Loucy (cell line): ENCODE results near the gene KATNBL1.

ENCODE experiments used
- H2AFZ ChIP-seq: fragments of 200-600 bp; sonication (generic); 2 replicates; pipeline ENCODE4 v1.6.0; 2016; ENCODE audit warnings: antibody characterized with exemption, mild to moderate bottlenecking, low read length, moderate library complexity
- H3F3A ChIP-seq: fragments of 200-600 bp; 2 replicates; pipeline ENCODE4 v1.6.0; 2016; ENCODE audit warnings: antibody characterized with exemption, low read depth, mild to moderate bottlenecking
- H3K27me3 ChIP-seq: fragments of 200-600 bp; sonication (generic); 2 replicates; pipeline ENCODE4 v1.6.1; 2014; ENCODE audit warnings: low read length, mild to moderate bottlenecking; ENCODE audit not compliant: insufficient read depth, poor library complexity, severe bottlenecking
- H3K36me3 ChIP-seq: fragments of 200-600 bp; sonication (generic); 2 replicates; pipeline ENCODE4 v1.6.1; 2016; ENCODE audit warnings: low read length; ENCODE audit not compliant: insufficient read depth
- H3K4me1 ChIP-seq: fragments of 200-600 bp; sonication (generic); 2 replicates; pipeline ENCODE4 v1.5.1; 2014; ENCODE audit warnings: low read length, mild to moderate bottlenecking; ENCODE audit not compliant: insufficient read depth, poor library complexity, severe bottlenecking
- H3K4me2 ChIP-seq: fragments of 200-600 bp; sonication (generic); 2 replicates; pipeline ENCODE4 v1.6.0; 2014; ENCODE audit warnings: antibody characterized with exemption, low read length, low read depth, mild to moderate bottlenecking; ENCODE audit not compliant: poor library complexity, severe bottlenecking
- H3K4me3 ChIP-seq: fragments of 200-600 bp; sonication (generic); 2 replicates; pipeline ENCODE4 v1.5.1; 2014; ENCODE audit warnings: low read length, mild to moderate bottlenecking, mixed read lengths; ENCODE audit not compliant: poor library complexity, severe bottlenecking
- H3K79me2 ChIP-seq: fragments of 200-600 bp; sonication (generic); 2 replicates; pipeline ENCODE4 v1.6.1; 2014; ENCODE audit warnings: low read length; ENCODE audit not compliant: insufficient read depth
- H3K9ac ChIP-seq: fragments of 200-600 bp; sonication (generic); 2 replicates; pipeline ENCODE4 v1.6.0; 2014; ENCODE audit warnings: mild to moderate bottlenecking, low read depth, low read length, moderate library complexity; ENCODE audit not compliant: poor library complexity, severe bottlenecking
- H3K9me2 ChIP-seq: fragments of 200-600 bp; sonication (generic); replicated peaks from 2 replicates; pipeline ENCODE4 v1.6.1; 2016; ENCODE audit warnings: low read depth, low read length, mixed read lengths
- H3K9me3 ChIP-seq: fragments of 200-600 bp; sonication (generic); 2 replicates; pipeline ENCODE4 v1.6.1; 2014; ENCODE audit warnings: mild to moderate bottlenecking, antibody characterized with exemption, low read length, low read depth; ENCODE audit not compliant: insufficient read depth
- H4K20me1 ChIP-seq: fragments of 200-600 bp; sonication (generic); 2 replicates; pipeline ENCODE4 v1.6.0; 2014; ENCODE audit warnings: antibody characterized with exemption, low read length, mild to moderate bottlenecking; ENCODE audit not compliant: insufficient read depth, poor library complexity, severe bottlenecking
- EZH2phosphoT487 ChIP-seq: fragments of 200-600 bp; IDR thresholded peaks from 2 replicates; pipeline ENCODE4 v1.6.1; 2018; ENCODE audit warnings: antibody characterized with exemption, mild to moderate bottlenecking, moderate library complexity, borderline replicate concordance
- TF ChIP-seq, protein P1 (sequence below): fragments of 200-600 bp; sonication (generic); conservative IDR thresholded peaks from 2 replicates; pipeline ENCODE4 v1.5.1; 2014; ENCODE audit warnings: mild to moderate bottlenecking, antibody characterized with exemption, low read length

KATNBL1 gene

DNA sequence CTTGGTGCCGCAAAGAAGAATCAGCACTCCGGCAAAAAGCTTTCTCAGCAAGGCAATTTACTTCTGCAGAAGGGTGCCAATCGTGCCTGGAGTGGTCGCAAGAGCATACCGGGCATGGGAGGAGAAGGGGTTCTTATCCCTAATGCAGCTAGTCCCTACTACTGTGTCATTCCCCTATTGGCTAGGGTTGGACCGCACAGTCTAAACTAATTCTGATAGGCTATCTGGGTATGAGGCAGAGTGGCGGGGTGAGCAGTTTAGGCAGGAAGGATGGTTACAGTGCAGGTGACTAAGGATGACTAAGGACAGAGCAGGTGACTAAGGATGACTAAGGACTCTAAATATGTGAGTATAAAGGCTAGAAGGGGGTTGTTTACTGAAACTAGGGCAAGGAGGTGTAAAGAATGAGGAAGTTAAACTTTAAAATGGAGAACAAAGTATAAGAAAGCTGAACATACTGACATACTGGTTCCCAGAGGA, 55.1 kb downstream of the KATNBL1 start:
- Histone ChIP-seq H3K4me2 (no peak overlapping the region), H3K9me3 (peaks cover 6% of the 10 kb centered on the region; the same call in 1 of the 2 replicates), H3K27me3 (no peaks in the 10 kb centered on the region), H3K9ac (no peak overlapping the region), H4K20me1 (no peaks in the 10 kb centered on the region), H3K4me3 (no peak overlapping the region), H2AFZ (no peak overlapping the region), H3K79me2 (no peaks in the 10 kb centered on the region), H3F3A (no peaks in the 10 kb centered on the region), H3K9me2 (no peaks in the 10 kb centered on the region), H3K4me1 (no peaks in the 10 kb centered on the region), H3K36me3 (peaks cover 56% of the 10 kb centered on the region; the same call in 1 of the 2 replicates)
- TF ChIP-seq EZH2phosphoT487: no peak
- TF ChIP-seq, protein P1, sequence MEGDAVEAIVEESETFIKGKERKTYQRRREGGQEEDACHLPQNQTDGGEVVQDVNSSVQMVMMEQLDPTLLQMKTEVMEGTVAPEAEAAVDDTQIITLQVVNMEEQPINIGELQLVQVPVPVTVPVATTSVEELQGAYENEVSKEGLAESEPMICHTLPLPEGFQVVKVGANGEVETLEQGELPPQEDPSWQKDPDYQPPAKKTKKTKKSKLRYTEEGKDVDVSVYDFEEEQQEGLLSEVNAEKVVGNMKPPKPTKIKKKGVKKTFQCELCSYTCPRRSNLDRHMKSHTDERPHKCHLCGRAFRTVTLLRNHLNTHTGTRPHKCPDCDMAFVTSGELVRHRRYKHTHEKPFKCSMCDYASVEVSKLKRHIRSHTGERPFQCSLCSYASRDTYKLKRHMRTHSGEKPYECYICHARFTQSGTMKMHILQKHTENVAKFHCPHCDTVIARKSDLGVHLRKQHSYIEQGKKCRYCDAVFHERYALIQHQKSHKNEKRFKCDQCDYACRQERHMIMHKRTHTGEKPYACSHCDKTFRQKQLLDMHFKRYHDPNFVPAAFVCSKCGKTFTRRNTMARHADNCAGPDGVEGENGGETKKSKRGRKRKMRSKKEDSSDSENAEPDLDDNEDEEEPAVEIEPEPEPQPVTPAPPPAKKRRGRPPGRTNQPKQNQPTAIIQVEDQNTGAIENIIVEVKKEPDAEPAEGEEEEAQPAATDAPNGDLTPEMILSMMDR: no peak

DNA sequence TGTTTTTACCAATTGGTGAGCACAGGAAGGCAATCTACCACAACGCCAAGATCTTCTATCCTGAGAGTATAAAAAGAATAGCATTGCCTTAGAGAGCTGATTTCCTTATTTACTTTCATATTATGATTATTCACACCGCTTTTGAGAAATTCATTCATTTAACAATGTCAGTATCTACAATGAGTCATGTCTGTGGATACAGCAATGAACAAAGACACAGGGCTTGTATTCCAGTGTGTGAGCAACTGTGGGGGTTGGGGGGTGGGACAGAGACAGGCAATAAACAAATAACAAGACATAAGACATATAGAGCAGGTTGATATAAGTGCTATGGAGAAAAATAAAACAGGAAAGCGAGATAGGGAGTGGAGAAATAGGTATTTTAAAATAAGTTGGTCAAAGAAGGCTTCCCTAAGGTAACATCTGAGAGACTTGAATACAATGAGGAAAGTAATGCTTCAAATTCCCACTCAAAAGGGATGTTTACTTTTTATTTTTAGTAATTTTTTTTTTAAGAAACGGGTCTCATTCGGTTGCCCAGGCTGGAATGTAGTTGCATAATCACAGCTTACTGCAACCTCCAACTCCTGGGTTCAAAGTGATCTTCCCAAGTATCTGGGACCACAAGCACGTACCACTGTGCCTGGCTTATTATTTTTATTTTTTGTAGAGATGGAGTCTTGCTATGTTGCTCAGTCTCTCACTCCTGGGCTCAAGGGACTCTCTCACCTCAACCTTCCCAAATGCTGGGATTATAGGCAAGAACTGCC, 62.3 kb downstream of the KATNBL1 start:
- no peaks in the 10 kb centered on the region for H3K79me2 ChIP-seq
- H3K9me2 ChIP-seq: no peaks in the 10 kb centered on the region
- H3F3A ChIP-seq: no peaks in the 10 kb centered on the region
- peaks cover 50% of the 10 kb centered on the region; the same call in 1 of the 2 replicates for H3K36me3 ChIP-seq
- no peak overlapping the region for H2AFZ ChIP-seq
- H3K9me3 ChIP-seq: no peaks in the 10 kb centered on the region
- H3K4me1 ChIP-seq: no peaks in the 10 kb centered on the region
- no peaks in the 10 kb centered on the region for H4K20me1 ChIP-seq
- H3K9ac ChIP-seq: no peak overlapping the region
- no peak for TF ChIP-seq EZH2phosphoT487
- TF ChIP-seq, protein P1: no peak
- no peaks in the 10 kb centered on the region for H3K27me3 ChIP-seq
- H3K4me3 ChIP-seq: no peak overlapping the region
- no peak overlapping the region for H3K4me2 ChIP-seq

DNA sequence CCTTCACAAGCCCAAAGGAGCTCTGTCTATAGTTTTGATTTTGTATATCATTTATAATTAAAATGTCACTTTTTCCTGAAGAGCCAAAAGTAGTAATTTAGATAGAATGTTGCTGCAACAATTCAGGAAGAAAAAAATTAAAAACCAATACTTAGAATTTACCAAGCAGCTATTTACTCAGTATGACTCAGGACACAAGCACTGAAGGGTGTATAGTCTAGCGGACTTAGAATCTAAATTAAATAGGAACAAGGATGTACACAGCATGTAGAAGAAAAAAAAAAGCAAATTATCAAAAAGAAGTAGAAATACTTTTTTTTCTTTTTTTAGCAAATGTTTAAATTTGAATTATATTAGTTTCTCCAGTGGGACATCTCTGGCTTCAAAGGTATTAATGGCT, 76.4 kb downstream of the KATNBL1 start:
- TF ChIP-seq EZH2phosphoT487: no peak
- TF ChIP-seq, protein P1: no peak
- Histone ChIP-seq H3K36me3 (no peaks in the 10 kb centered on the region), H3K9me2 (no peaks in the 10 kb centered on the region), H3F3A (no peaks in the 10 kb centered on the region), H3K9ac (no peak overlapping the region), H3K27me3 (no peaks in the 10 kb centered on the region), H2AFZ (no peak overlapping the region), H3K4me3 (no peak overlapping the region), H3K79me2 (no peaks in the 10 kb centered on the region), H3K4me1 (no peaks in the 10 kb centered on the region), H3K4me2 (no peak overlapping the region), H4K20me1 (no peaks in the 10 kb centered on the region), H3K9me3 (no peaks in the 10 kb centered on the region)
